ENCODE data around the gene ARHGAP24.
A peak's percentile ranks its signal among the peaks of the same experiment; 100 is the strongest.

The ARHGAP24 gene

GRCh38 chr4:85747882-85748491 lies 273.0 kb downstream of the ARHGAP24 start:
- peak; percentile 50 for DNase-seq

GRCh38 chr4:85748654-85749053 lies 273.7 kb downstream of the ARHGAP24 start:
- DNase-seq: no peak

GRCh38 chr4:85751866-85752265 lies 276.9 kb downstream of the ARHGAP24 start:
- no peak for DNase-seq

- DNase-seq: no peak
Measured at GRCh38 chr4:85755285-85755684, 280.3 kb downstream of the ARHGAP24 start.

GRCh38 chr4:85756938-85757337 lies 282.0 kb downstream of the ARHGAP24 start:
- DNase-seq: no peak

- no peak for DNase-seq
Measured at GRCh38 chr4:85759388-85759787, 284.4 kb downstream of the ARHGAP24 start.

GRCh38 chr4:85760511-85760910 lies 285.6 kb downstream of the ARHGAP24 start:
- no peak for DNase-seq

GRCh38 chr4:85761803-85762528 lies 287.0 kb downstream of the ARHGAP24 start:
- no peak for DNase-seq

GRCh38 chr4:85762529-85762871 lies 287.6 kb downstream of the ARHGAP24 start:
- DNase-seq: no peak

- no peak for DNase-seq
Measured at GRCh38 chr4:85763202-85763601, 288.3 kb downstream of the ARHGAP24 start.

- no peak for DNase-seq
Measured at GRCh38 chr4:85767649-85768048, 292.7 kb downstream of the ARHGAP24 start.

GRCh38 chr4:85769009-85769408 lies 294.1 kb downstream of the ARHGAP24 start:
- no peak for DNase-seq

GRCh38 chr4:85772470-85772869 lies 297.5 kb downstream of the ARHGAP24 start:
- no peak for DNase-seq

GRCh38 chr4:85773372-85773771 lies 298.4 kb downstream of the ARHGAP24 start:
- no peak for DNase-seq

GRCh38 chr4:85774000-85774399 lies 299.1 kb downstream of the ARHGAP24 start:
- no peak for DNase-seq

- no peak for DNase-seq
Measured at GRCh38 chr4:85774489-85774888, 299.5 kb downstream of the ARHGAP24 start.

- DNase-seq: no peak
Measured at GRCh38 chr4:85776096-85776495, 301.1 kb downstream of the ARHGAP24 start.

- DNase-seq: no peak
Measured at GRCh38 chr4:85776579-85776978, 301.6 kb downstream of the ARHGAP24 start.

GRCh38 chr4:85777908-85778631 lies 303.1 kb downstream of the ARHGAP24 start:
- no peak for DNase-seq

- DNase-seq: no peak
Measured at GRCh38 chr4:85778632-85779131, 303.7 kb downstream of the ARHGAP24 start.

GRCh38 chr4:85779165-85779564 lies 304.2 kb downstream of the ARHGAP24 start:
- no peak for DNase-seq

GRCh38 chr4:85780664-85781063 lies 305.7 kb downstream of the ARHGAP24 start:
- no peak for DNase-seq

- no peak for DNase-seq
Measured at GRCh38 chr4:85783483-85783882, 308.5 kb downstream of the ARHGAP24 start.

GRCh38 chr4:85783900-85784299 lies 308.9 kb downstream of the ARHGAP24 start:
- DNase-seq: no peak
